Osteoblast (primary cell): ENCODE measurements around the gene TMEM245. TPM values are rescaled to one million over a fixed set of nuclear protein-coding genes. Genes with fewer than 3 reads are reported as not detected.

Experiments used
- DNase-seq: peaks from one replicate; pipeline ENCODE4 v3.0.0; 2011; ENCODE audit warnings: low spot score, mixed read lengths; ENCODE audit not compliant: insufficient read length; ENCODE audit errors: missing footprints
- H2AFZ ChIP-seq: 2 replicates; pipeline ENCODE4 v1.6.0; 2011; ENCODE audit warnings: mild to moderate bottlenecking, low read length
- H3K27ac ChIP-seq: 2 replicates; pipeline ENCODE4 v1.5.1; 2011; ENCODE audit warnings: mild to moderate bottlenecking, low read depth, low read length, moderate library complexity
- H3K27me3 ChIP-seq: 2 replicates; pipeline ENCODE4 v1.6.0; 2012; ENCODE audit warnings: mild to moderate bottlenecking, control low read depth, inconsistent platforms, low read length, moderate library complexity; ENCODE audit not compliant: insufficient read depth
- H3K36me3 ChIP-seq: 2 replicates; pipeline ENCODE4 v1.5.1; 2011; ENCODE audit warnings: mild to moderate bottlenecking, low read length, control low read depth, moderate library complexity; ENCODE audit not compliant: insufficient read depth
- H3K4me1 ChIP-seq: 2 replicates; pipeline ENCODE4 v1.5.1; 2011; ENCODE audit warnings: mild to moderate bottlenecking, low read length, control low read depth, moderate library complexity; ENCODE audit not compliant: insufficient read depth
- H3K4me2 ChIP-seq: 2 replicates; pipeline ENCODE4 v1.6.0; 2011; ENCODE audit warnings: mild to moderate bottlenecking, low read length; ENCODE audit not compliant: insufficient read depth
- H3K4me3 ChIP-seq: fragments of 200-600 bp; sonication (generic); 3 replicates; pipeline ENCODE4 v1.5.1; 2012; ENCODE audit warnings: mild to moderate bottlenecking, low read length, inconsistent platforms; ENCODE audit not compliant: insufficient read depth
- H3K79me2 ChIP-seq: 2 replicates; pipeline ENCODE4 v1.6.0; 2012; ENCODE audit warnings: mild to moderate bottlenecking, low read length, control low read depth, inconsistent platforms; ENCODE audit not compliant: insufficient read depth
- H3K9me3 ChIP-seq: 2 replicates; pipeline ENCODE4 v1.5.1; 2011; ENCODE audit warnings: low read depth, low read length, control low read depth
- H4K20me1 ChIP-seq: 2 replicates; pipeline ENCODE4 v1.6.0; 2012; ENCODE audit warnings: mild to moderate bottlenecking, low read length, control low read depth; ENCODE audit not compliant: insufficient read depth
- CTCF ChIP-seq: IDR thresholded peaks from 2 replicates; pipeline ENCODE4 v1.5.1; 2011; ENCODE audit warnings: mild to moderate bottlenecking, low read depth, low read length, moderate library complexity; ENCODE audit errors: extremely low read depth
- total RNA-seq: library from RNA; depleted of rRNA; stranded (reverse); fragments of >200 nt; gene quantifications from 2 replicates; pipeline ENCODE4 v1.2.3, GENCODE V29; 2012

Gene TMEM245
- total RNA-seq, 1 donor: 45.2 TPM

GRCh38 chr9:109166771-109167601 is 47.2 kb upstream of the TMEM245 start, which contains the start of gene FRRS1L:
TSS of gene FRRS1L (minus strand) at chr9:109167249. CDS start at chr9:109167138, 111 bp downstream.
- Histone ChIP-seq H3K4me1 (no peaks in the 10 kb centered on the region), H3K9me3 (no peaks in the 10 kb centered on the region), H4K20me1 (no peaks in the 10 kb centered on the region), H3K4me3 (peak within 1 kb of the TSS; percentile 60), H3K36me3 (no peaks in the 10 kb centered on the region), H2AFZ (peak within 1 kb of the TSS; percentile 50), H3K27ac (no peak within 1 kb of the TSS), H3K27me3 (peaks cover 54% of the 10 kb centered on the region), H3K4me2 (peak within 1 kb of the TSS; percentile 77), H3K79me2 (no peaks in the 10 kb centered on the region)
- no peak for TF ChIP-seq CTCF
- DNase-seq: peak; percentile 95

GRCh38 chr9:109166171-109166770 is 46.5 kb upstream of the TMEM245 start:
- H3K4me2 ChIP-seq: no peak overlapping the region

DNA sequence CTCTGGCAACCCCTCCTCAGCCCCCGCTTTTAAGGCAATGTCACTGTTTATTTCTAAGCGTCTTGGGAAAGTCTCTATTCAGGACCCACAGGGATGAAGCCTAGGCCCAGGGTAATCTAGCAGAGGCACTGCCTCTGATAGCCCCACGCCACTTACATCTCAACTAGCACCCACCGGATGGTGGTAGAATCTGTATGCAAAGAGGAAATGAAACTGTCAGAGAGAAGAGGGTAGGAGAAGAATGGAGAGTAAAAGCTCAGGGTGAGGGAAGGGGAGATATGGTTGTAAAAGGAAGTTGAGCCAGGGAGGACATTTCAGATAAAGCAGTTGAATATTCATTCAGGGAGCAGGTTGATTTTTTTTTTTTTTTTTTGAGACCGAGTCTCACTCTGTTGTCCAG is 44.3 kb upstream of the TMEM245 start:
- no peaks in the 10 kb centered on the region for H3K4me1 ChIP-seq
- no peak overlapping the region for H3K4me2 ChIP-seq
- H3K36me3 ChIP-seq: no peaks in the 10 kb centered on the region
- peaks cover 58% of the 10 kb centered on the region for H3K27me3 ChIP-seq
- TF ChIP-seq CTCF: no peak
- H4K20me1 ChIP-seq: no peaks in the 10 kb centered on the region
- H3K79me2 ChIP-seq: no peaks in the 10 kb centered on the region
- no peaks in the 10 kb centered on the region for H3K9me3 ChIP-seq
- H3K27ac ChIP-seq: no peak overlapping the region
- DNase-seq: no peak
- H3K4me3 ChIP-seq: no peak overlapping the region
- no peak overlapping the region for H2AFZ ChIP-seq

More at GRCh38 chr9:109166171-109166770, 46.5 kb upstream of the TMEM245 start:
- peak; percentile 75 for DNase-seq
- no peaks in the 10 kb centered on the region for H3K36me3 ChIP-seq
- no peaks in the 10 kb centered on the region for H3K4me1 ChIP-seq
- H3K79me2 ChIP-seq: no peaks in the 10 kb centered on the region
- H3K27me3 ChIP-seq: peaks cover 58% of the 10 kb centered on the region
- no peaks in the 10 kb centered on the region for H3K9me3 ChIP-seq
- H2AFZ ChIP-seq: no peak overlapping the region
- H3K4me3 ChIP-seq: no peak overlapping the region
- no peak for TF ChIP-seq CTCF
- no peak overlapping the region for H3K27ac ChIP-seq
- no peaks in the 10 kb centered on the region for H4K20me1 ChIP-seq

DNA sequence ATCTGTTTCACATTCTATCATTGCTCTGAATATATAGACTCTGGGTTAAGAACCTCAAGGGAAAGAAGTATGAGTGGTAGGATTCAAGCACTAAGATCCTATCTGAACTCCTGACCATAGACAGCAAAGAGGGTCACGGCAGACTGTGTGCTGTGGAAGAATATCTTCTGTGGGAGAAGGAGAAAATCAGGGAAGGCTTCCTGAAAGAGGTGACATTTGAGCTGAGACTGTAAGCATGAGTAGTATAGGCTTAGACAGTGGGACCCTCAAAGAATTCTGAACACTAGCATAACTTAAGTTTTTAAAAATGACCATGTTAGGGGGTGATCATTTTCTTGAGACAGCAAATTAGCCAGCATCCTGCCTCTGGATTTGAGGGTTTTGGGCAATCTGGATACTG is 43.4 kb upstream of the TMEM245 start:
- no peak overlapping the region for H3K4me2 ChIP-seq
- no peaks in the 10 kb centered on the region for H3K4me1 ChIP-seq
- H3K27ac ChIP-seq: no peak overlapping the region
- no peak for DNase-seq
- H3K9me3 ChIP-seq: no peaks in the 10 kb centered on the region
- no peak for TF ChIP-seq CTCF
- no peaks in the 10 kb centered on the region for H3K79me2 ChIP-seq
- H4K20me1 ChIP-seq: no peaks in the 10 kb centered on the region
- peaks cover 56% of the 10 kb centered on the region for H3K27me3 ChIP-seq
- no peak overlapping the region for H2AFZ ChIP-seq
- H3K4me3 ChIP-seq: no peak overlapping the region
- no peaks in the 10 kb centered on the region for H3K36me3 ChIP-seq
